Suppressor macrophage treated with lipopolysaccharide for 4 hours (primary cell): ENCODE data around the gene TMEM43.
A peak's percentile ranks its signal among the peaks of the same experiment; 100 is the strongest.
"Not testable (repeated sequence)": the region's sequence is repeated elsewhere in the genome, so short reads cannot be mapped to it uniquely, and the experiment has no call there.

Experiments
- DNase-seq: peaks from one replicate; pipeline ENCODE4 v3.0.0-alpha.2; 2020

The TMEM43 gene, protein sequence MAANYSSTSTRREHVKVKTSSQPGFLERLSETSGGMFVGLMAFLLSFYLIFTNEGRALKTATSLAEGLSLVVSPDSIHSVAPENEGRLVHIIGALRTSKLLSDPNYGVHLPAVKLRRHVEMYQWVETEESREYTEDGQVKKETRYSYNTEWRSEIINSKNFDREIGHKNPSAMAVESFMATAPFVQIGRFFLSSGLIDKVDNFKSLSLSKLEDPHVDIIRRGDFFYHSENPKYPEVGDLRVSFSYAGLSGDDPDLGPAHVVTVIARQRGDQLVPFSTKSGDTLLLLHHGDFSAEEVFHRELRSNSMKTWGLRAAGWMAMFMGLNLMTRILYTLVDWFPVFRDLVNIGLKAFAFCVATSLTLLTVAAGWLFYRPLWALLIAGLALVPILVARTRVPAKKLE

DNA sequence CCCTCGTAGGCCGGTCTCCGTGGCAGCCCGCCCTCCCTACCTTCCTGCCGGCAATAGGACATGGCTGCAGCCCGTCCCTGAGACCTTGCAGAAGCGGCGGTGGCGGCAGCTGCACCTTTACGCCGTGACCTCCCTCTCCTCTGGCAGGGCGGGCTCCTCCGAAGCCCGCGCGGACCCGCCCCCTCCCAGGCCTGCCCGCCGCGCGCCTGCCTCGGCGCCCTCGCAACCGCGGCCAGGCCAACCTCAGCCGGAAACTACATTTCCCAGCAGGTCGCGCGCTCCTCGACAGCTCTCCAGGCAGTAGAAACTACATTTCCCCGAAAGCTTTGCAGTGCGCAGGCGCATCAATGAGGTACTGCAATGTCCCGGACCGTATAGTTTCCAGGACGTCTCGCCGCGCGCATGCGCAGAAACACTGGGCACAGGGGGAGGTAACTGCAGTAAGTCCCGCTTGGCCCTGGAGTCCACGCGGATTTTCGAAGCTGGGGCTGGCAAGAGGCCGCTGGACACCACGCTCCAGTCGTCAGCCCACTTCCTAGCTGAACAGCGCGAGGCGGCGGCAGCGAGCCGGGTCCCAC, at the start of gene TMEM43, which contains the start of gene CHCHD4:
TSS of gene TMEM43 (plus strand) at position 438 of the 578 bp plus-strand sequence. CDS start 142 bp downstream, outside the sequence.
TSS of gene CHCHD4 (minus strand) at position 256 of the 578 bp plus-strand sequence. CDS start at position 62, 194 bp downstream.
- peak; percentile 100 for DNase-seq

DNA sequence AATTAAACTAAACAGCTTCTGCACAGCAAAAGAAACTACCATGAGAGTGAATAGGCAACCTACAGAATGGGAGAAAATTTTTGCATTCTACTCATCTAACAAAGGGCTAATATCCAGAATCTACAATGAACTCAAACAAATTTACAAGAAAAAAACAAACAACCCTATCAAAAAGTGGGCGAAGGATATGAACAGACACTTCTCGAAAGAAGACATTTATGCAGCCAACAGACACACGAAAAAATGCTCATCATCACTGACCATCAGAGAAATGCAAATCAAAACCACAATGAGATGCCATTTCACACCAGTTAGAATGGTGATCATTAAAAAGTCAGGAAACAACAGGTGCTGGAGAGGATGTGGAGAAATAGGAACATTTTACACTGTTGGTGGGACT, 49.6 kb upstream of the TMEM43 start:
- DNase-seq: not testable (repeated sequence)

DNA sequence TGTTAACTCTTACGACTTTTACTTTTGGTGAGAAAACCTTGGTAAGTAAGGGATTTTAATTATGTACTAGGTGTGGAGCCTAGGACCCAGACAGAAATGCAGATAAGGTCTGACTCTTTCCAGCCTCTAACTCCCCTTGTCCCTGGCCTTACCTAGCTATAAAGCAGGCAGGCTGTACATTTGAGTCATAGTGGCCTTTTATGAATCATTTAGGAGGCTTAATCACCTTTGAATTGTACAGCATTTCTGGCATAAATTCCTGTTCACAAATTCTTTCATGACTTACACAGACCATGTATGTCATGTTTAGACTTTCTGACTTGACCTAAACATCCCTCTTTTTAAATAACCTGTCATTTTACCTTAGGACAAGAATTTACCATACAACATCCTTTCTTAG, 47.5 kb upstream of the TMEM43 start:
- no peak for DNase-seq

DNA sequence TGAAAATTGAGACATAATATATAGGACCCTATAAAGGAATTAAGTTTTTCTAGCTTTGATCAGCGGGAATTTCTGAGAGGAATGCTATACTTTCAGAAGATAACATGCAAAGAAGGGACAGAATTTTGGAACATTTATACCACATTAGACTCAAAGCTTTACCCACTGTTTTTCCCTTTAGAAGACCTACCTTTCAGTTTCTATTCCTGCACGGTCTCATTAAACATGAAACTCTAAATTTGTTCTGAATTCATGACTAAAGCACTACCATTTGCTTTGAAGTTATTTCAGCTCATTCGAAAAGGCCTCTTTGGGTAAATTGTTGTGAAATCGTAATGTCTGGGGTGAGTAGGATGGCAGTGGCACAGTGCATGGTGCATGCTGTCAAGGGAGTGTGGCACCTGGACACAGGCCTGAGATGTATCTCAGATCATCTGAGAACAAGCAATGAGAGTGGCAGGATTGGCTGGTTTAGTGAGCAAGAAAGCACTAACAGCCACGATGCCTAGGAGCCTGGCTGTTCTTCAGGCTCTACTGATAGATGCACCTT, 42.7 kb upstream of the TMEM43 start:
- peak; percentile 1 for DNase-seq

DNA sequence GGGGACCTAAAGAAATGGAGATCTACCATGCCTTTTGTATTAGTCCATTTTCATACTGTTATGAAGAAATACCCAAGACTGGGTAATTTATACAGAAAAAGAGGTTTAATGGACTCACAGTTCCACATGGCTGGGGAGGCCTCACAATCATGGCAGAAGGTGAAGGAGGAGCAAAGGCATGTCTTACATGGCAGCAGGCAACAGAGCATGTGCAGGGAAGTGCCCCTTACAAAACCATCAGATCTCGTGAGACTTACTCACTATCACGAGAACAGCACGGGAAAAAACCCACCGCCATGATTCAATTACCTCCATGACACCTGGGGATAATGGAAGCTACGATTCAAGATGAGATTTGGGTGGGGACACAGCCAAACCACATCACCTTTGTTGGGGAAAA, 37.4 kb upstream of the TMEM43 start:
- DNase-seq: not testable (repeated sequence)

DNA sequence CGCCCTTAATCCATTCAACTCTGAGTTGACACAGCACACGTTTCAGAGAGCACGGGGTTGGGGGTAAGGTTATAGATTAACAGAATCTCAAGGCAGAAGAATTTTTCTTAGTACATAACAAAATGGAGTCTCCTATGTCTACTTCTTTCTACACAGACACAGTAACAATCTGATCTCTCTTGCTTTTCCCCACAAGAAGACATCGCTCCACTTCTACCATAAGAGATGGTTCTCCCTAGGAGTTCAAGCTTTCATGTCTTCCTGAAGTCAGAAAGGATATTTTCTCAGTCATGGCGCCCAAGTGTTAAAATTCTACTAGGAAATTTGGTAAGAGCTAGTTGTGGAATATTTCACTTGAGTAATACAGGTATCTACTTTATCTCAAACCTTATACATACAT, 32.9 kb upstream of the TMEM43 start:
- DNase-seq: not testable (repeated sequence)

DNA sequence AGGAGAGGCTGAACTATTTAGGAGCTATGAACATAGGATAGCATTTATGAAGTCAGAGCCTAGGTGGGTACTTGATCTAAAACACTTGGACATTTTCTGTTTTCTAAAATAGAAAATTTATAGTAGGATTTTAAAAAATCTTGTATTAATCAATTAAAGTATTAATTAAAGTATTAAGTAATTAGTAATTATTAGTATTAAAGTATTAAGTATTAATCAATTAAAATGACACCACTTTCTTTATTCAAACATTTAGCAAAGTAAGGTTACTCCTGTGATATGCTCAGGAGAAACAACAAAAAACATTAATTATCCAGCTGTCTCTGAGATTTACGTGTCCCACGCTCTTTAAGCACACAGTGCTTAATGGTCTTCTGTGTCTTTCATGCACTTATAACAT, 32.4 kb upstream of the TMEM43 start:
- no peak for DNase-seq

DNA sequence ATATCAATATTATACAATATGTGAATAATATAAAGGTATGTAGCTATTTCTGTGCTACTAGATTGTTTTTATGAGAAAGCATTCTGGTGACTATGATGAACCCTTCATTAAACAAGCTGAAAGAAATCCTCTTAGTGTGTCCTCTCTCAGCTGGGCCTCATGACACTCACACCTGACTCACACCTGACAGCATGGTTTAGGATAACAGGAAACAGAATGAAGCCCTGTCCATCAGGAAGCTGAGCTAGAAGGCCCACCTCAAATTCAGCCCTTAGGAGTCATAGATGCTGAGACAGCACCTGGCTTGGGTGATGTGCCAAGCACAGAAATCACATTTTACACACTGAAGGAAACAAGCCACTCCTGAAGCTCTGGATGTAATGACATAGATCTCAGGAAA, 31.0 kb upstream of the TMEM43 start:
- DNase-seq: no peak

DNA sequence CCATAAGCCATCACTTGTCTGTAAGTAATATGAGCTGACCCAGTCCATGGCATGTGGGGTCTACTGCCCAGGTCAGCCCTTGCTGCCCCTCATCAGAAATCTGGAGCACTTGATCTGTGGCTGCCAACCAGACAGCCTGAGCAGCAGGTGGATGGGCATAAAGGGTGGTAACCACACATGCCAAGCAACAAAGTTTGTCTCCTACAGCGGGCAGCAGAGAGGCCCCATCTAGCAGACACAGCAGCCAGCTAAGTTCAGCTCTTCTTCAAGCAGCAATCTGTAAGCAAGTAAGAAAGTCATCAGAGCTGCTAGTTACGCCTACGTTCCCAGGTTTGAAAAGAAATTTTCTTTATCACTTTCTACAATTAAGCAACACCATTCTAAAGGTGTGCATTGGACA, 28.1 kb upstream of the TMEM43 start:
- no peak for DNase-seq

DNA sequence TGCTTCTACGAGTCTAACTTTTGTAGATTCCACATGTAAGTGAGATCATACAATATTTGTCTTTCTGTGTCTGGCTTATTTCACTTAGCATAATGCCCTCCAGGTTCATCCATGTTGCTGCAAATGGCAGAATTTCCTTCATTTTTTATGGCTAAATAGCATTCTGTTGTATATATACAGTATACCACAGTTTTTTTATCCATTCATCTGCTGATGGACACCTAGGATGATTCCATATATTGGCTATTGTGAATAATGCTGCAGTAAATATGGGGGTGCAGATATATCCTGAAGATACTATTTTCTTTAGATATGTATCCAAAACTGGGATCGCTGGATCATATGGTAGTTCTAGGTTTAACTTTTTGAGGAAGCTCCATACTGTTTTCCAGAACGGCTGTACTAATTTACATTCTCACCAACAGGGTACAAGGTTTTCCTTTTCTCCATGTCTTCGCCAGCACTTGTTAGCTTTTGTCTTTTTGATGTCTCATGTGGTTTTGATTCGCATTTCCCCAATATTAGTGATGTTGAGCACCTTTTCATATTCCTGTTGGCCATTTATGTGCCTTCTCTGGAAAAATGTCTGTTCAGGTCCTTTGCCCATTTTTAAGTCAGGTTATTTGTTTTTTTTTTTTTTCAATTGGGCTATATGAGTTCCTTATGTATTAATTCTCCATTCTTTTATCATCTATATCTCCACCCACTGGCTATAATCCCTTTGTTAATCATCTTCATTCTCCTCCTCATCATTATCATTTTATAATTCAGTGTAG, 27.0 kb upstream of the TMEM43 start:
- DNase-seq: no peak

DNA sequence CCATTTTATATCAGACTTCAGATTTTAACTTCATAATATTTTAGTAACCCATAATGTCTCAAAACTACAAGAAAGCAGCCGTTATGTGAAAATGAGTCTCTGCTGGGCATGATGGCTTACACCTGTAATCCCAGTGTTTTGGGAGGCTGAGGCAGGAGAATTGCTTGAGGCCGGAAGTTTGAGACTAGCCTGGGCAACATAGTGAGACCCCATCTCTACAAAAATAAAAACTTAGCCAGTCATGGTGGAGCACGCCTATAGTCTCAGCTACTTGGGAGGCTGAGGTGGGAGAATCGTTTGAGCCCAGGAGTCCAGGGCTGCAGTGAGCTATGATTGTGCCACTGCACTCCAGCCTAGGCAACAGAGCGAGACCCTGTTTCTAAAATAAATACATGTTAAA, 15.0 kb upstream of the TMEM43 start:
- DNase-seq: not testable (repeated sequence)

DNA sequence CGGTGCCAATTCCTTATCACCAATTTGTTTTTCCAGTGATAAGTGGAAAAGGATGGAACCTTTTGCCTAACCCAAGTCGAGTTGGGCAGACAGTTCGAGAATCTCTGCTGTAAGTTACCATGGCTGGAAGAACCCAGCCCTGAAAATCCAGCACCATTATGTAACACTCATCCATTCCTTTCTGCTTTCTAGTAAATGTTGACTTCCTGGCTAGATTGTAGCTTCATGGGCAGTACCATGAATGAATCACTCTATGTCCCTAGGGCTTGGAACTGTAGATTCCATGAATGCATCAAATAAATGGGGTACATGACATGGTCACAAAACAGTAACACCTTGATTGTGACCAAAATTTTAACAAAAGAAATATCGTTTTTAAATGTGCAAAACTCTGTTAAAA, 14.2 kb upstream of the TMEM43 start:
- DNase-seq: no peak

DNA sequence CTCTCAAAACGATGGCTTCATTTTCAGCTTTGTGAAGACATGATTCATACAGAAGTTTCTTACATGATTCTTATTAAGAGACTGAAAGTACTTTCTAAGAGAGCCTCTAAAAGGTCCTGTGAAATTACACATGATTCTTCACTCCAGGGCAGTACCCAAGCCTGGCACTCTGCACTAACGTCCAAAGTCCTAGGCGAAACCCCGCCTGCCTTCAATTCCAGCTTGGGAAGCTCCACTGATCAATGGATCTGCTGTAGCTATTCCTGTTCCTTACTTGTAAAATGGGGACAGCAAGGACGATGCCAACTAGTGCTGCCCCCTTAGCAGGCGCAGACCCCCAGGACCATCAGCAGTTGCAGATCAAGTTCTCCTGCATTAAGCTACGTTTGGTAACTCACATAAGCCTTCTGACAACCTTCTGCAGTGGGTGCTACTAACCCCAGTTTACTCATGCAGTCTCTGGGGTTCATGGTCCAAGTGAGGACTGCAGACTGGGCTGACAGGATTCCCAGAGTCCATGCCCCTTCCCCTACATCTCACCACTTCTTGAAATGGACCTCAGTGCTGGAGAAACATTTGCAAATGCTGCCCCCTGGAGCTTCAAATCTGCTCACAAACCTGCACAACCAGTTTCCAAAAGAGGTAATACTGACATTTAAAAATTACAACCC, 10.8 kb upstream of the TMEM43 start:
- no peak for DNase-seq

DNA sequence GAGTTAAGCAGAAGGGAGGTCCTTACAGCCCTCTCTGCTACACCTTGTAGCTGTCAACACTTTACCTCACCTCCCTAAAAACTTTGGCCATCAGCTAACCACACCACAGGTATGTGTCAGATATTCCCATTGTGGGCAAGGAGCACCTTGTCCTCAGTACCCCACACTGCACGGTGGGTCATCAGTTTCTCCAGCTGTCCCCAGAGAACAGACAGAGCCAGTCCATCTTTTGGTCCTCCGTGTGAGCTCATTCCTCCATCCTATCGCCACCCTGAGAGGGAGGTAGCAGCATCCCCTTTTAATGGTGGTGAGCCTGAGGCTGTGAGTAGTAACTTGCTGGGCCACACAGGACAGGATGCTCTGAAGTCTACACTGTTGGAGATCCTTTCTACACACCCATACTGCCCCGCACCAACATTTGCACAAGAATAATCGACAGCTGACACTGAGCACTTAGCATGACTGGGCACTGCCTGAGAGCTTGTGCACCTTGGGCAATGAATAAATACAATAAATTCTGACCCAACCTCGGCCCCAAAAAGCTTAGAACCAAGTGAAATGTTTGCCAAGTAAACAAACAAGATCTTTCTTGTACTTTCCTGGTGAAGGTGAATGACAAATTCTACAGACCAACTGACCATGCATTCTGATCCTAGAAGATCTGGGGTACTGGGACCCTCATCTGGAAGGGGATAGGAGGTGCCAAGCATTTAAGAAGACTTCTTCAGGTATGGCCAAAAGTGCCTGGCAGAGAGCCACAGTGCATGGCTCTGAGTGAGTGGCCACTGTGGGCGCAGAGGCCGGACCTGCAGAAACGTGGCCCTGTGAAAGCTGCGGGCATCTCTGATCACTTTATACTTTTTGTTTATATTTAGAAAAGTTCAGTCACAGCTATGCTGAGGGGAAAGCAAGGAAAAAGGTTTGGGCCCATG, 7.1 kb upstream of the TMEM43 start:
- no peak for DNase-seq

DNA sequence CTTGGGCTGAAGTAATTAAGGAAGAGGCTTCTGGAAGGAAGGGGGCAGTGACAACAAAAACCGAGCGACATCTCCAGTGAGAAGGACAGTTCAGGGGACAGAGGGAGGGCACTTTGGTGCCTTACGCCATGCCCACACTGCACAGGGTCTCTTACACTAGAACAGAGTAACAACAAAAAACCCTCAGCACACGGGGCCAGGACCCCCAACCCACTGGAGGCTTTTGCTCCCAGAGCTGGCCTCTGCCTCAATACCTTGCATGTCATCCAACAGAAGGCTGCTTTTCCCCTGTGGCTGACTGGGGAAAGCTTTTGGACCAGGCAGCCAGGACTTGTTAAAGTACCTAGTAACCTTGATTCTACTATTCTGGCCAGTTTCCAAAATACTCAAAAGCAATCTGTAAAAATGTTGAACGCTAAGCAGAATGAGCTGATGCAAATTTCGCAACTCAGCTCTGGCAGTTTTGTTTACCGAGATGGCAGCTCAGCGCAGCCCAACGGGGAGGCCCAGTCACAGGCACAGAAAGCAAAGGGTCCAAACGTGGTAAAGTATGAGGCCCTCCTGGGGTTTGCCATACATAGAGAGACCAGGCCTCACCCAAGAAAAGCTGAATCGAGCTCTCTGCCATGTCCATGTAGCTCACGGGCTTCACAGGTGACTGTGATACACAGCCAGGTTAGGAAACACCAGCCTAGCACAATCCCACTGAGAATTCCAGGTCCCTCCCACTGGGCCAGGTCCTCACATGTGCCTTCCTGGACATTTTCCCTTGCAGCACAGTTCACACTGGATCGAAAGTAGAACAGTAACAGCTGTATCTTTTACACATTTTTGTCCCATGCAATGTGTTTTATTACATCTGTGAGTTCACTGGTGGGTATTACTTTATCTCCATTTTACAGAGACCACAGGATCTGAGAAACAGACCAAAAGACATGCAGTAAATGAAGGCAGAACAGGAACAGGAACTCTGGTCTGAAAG, 6.2 kb upstream of the TMEM43 start:
- no peak for DNase-seq

DNA sequence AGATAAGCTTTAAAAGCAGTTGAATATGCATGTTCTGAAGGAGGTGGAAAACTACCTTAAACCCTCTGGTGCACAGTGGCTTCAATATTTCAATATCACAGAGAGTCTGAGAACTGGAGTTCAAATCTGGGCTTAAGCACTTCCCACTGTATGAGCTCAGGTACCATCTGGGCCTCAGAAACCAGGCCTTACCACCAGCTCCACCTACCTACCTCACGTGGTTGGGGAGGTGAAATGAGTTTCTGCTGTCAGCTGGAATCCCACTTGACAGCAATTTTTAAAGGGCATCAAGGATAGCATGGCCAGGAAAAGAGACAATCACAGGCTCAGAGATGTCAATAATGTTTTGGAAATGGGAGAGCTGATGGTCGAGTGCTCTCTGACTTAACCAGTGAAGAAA, 5.2 kb upstream of the TMEM43 start:
- no peak for DNase-seq

DNA sequence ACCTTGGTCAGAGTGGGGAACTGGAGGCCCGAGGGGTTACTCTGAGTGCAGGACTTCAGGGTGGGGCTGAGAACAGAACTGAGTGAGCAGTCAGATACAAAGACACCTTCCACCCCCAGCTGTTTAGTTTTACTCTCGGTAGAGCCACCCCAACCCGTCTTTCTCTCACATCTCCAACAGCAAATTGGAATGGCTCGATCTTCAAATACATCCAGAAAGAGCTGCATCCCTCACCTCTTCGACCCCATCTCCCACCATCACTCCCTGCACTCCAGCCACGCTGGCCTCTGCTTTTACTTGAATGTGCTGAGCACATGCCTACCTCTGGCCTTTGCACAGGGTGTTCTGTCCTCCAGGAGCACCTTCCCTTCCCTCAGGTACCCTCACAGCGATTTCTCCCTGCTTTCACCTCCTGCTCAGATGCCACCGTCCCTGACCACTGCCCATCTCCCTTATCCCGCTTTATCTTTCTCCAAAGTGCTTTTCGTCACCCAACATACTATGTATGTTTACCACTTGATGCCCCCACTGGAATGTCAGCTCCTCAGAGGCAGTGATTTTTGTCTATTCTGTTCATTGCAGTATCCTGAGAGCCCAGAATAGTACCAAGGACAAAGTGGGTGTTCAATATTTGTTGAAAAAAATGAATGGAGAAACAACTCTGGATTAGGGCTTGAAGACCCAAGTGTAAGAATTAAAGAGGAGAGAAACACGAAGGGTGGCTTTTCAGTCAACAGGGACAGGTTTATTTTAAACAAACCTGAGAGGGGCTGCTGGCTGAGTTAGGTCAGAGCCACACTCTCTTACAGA, 4.5 kb upstream of the TMEM43 start:
- no peak for DNase-seq

DNA sequence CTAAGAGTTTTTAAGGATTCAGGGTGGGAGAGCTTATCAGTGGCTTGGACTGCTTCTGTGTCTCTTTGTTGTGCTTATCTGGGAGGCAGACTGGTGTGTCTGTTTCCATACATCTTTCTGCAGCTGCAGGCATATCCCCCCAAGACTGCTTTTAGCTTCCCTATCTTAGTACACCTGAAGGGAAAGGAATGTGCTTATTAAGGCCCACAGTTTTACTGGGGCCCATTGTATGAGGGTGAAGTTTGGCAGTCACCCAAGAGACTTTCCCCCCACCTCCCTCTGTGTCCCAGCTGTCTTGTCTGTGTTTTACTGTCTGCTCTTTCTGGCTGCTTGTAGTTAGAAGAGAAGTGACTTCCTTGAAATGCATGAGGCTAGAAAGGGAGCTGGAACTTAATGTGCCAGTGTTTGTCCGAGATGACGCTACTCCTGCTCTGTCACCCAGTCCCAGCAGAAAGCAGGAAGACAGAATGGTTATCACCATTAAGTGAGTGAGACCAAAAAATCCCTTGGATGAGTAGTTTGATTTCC, 3.9 kb upstream of the TMEM43 start:
- not testable (repeated sequence) for DNase-seq

DNA sequence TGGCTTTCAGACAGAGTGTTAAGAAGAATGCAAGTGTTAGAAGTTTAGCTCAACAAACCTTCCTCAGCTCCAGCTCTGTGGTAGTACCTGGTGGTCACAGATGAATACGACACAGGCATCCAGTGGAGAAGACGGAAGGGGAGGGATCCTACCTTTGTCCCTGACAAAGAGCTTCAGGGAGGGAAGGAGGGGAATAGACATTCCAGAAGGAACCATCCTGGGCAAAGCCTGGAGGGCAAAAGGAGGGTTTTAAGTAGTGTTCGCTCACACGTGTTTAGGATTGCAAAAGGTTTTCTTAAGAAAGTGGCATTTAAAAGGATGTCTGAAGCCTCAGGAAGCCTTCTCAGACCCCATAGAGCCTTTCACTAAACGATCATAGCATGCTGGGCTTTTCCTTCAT, 3.0 kb upstream of the TMEM43 start:
- DNase-seq: no peak
